Mucosa of descending colon (tissue), 3 donors: ENCODE measurements around the gene DNAH8. TPM values are rescaled to one million over a fixed set of nuclear protein-coding genes. Genes with fewer than 3 reads are reported as not detected.
"Not testable (repeated sequence)": the region's sequence is repeated elsewhere in the genome, so short reads cannot be mapped to it uniquely, and the experiment has no call there.

Experiments
- ATAC-seq: fragments of 200-7000 bp; cut with Tn5 transposase; one replicate; pipeline ENCODE4 v1.9.1; 2020; ENCODE audit warnings: mild to moderate bottlenecking, moderate library complexity
- DNase-seq, 3 donors: peaks; one replicate each; pipeline ENCODE4 v3.0.0-alpha.2; 2020
- H3K36me3 ChIP-seq: fragments of 200-600 bp; one replicate; pipeline ENCODE4 v1.8.0; 2021; ENCODE audit warnings: low read depth, mild to moderate bottlenecking
- H3K4me1 ChIP-seq: fragments of 200-600 bp; one replicate; pipeline ENCODE4 v1.8.0; 2021; ENCODE audit warnings: low read depth, mild to moderate bottlenecking
- H3K4me3 ChIP-seq: fragments of 200-600 bp; one replicate; pipeline ENCODE4 v1.8.0; 2021; ENCODE audit warnings: mild to moderate bottlenecking
- H3K9me3 ChIP-seq: fragments of 200-600 bp; one replicate; pipeline ENCODE4 v1.8.0; 2021; ENCODE audit warnings: mild to moderate bottlenecking
- CTCF ChIP-seq: fragments of 200-600 bp; IDR thresholded peaks from one replicate; pipeline ENCODE4 v1.8.0; 2022; ENCODE audit warnings: antibody characterized with exemption, mild to moderate bottlenecking
- intact Hi-C, 2 donors: fragments of 100-400 bp; cut with DNase I in 1 of 2; cut with micrococcal nuclease in 1 of 2; formaldehyde crosslinking; loops; one replicate each; pipeline versions ENCODE4 v1.11.0 to v1.11.1; 2022; cut with DNase I, micrococcal nuclease
- total RNA-seq, 3 donors: library from RNA; stranded (reverse); fragmentation: NEBNext Ultra II Directional in 2 of 3; extraction: Animal tissue kit (Norgen Biotek cat#: 25700) in 2 of 3; gene quantifications; one replicate each; pipeline versions ENCODE4 v1.2.1 to v1.2.4, GENCODE V29; 2021 to 2023
- donor health status: DM: no; HTN: no; CAD: no; lungs with moderate emphysema.
- donor health status: DM: no; HTN: no; CAD: no.
- donor health status: DM: no; HTN: yes; CAD: no.

Gene DNAH8
- total RNA-seq, 3 donors from 2014 or later, result 0.03 TPM; not detected in 1

- no peak overlapping the region for H3K4me3 ChIP-seq
- no peaks in the 10 kb centered on the region for H3K4me1 ChIP-seq
- intact Hi-C loops, result no loop called here
- no peak for TF ChIP-seq CTCF
- DNase-seq, result no peak
- ATAC-seq, result no peak
- H3K36me3 ChIP-seq, result no peaks in the 10 kb centered on the region
- no peaks in the 10 kb centered on the region for H3K9me3 ChIP-seq
Measured at GRCh38 chr6:38907264-38907663, 192.2 kb downstream of the DNAH8 start.

DNA sequence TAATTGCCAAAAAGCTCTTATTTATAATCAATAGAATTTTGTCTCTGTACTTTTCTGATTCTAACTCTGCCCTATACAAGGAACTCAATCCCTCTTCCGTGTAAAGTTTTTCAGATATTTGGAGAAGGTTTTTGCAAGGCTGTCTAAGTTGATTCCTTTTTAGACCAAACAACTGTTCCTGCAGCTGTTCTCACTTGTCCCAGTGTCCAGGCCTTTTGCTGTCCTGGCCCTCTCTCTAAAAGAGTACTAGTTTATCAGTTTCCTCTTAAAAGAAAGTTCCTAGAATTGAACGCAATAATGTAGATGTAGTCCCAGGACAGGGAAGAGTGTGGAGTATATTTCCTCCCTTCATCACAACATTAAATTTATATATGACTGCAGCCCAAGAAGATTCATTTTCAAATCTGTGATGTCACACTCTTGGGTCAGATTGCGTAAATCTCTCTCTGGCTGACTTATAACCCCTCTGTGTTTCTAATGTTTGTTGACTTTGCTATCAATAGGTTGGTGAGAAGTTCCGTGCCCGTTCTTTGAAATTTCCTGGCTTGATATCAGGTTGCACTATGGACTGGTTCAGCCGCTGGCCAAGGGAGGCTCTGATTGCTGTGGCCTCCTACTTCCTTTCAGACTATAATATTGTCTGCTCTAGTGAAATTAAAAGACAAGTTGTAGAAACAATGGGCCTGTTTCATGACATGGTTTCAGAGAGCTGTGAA, 194.1 kb downstream of the DNAH8 start:
- H3K4me1 ChIP-seq, result no peaks in the 10 kb centered on the region
- no peak for TF ChIP-seq CTCF
- peak; percentile 49 for ATAC-seq
- H3K36me3 ChIP-seq, result no peaks in the 10 kb centered on the region
- intact Hi-C loops, result no loop called here
- no peak overlapping the region for H3K4me3 ChIP-seq
- DNase-seq, result peak in 1 of 3 donors; percentile 2
- H3K9me3 ChIP-seq, result no peaks in the 10 kb centered on the region

DNA sequence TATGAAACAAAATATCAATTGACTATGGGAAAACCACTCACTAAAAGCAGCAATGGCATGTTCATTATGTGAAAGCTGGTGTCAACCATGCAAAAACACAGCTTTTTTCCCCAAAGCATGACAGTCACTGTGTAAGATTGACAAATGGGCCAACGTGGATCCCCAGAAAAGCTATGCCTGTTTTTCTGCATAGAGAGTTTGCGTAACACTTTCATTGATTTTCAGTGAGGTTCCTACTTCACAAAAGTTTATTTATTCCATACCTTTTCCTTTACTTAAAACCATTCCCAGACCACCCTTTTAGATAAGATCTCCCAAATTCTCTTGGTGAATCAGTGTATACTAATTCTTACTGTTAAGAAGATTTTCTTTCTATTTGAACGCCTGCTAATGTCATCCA, 195.1 kb downstream of the DNAH8 start:
- DNase-seq (no peak), ATAC-seq (no peak)
- H3K4me1 ChIP-seq, result no peaks in the 10 kb centered on the region
- TF ChIP-seq CTCF, result no peak
- no peaks in the 10 kb centered on the region for H3K9me3 ChIP-seq
- H3K36me3 ChIP-seq, result no peaks in the 10 kb centered on the region
- H3K4me3 ChIP-seq, result no peak overlapping the region
- intact Hi-C loops, result no loop called here

GRCh38 chr6:38912378-38912777, 197.3 kb downstream of the DNAH8 start:
- intact Hi-C loops, result no loop called here

DNA sequence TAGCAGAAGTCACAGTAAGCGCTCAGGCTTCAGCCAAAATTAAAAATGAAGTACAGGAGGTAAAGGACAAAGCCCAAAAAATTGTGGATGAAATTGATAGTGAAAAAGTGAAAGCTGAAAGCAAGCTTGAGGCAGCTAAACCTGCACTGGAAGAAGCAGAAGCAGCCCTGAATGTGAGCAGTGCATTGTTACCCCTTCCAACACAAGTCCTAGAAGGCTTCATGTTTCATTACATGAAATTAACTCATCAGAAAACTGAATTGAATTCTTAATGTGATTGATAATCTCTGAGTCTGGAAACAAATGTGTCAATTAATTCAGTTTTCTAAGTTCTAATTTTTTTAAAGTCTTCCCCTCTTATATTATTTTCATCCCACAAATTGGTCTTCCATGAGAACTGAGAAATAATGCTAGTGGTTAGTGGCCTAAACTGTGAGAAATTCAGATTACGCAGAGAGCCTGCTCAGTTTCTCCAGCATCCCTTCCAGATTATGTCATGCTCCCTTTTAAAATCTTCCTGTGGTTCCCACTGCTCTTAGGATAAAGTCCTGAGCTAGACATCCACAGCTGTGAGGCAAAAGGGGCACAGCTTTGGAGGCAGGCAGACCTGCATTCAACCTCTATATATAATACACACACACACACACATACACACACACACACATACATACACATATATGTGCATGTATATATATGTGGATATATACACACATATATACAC, 200.3 kb downstream of the DNAH8 start:
- DNase-seq (no peak), ATAC-seq (no peak)
- Histone ChIP-seq H3K4me3 (no peak overlapping the region), H3K4me1 (no peaks in the 10 kb centered on the region), H3K9me3 (no peaks in the 10 kb centered on the region), H3K36me3 (no peaks in the 10 kb centered on the region)
- intact Hi-C loops, result no loop called here
- TF ChIP-seq CTCF, result no peak

More at GRCh38 chr6:38912378-38912777, 197.3 kb downstream of the DNAH8 start:
- Histone ChIP-seq H3K36me3 (no peaks in the 10 kb centered on the region), H3K4me3 (no peak overlapping the region), H3K9me3 (no peaks in the 10 kb centered on the region), H3K4me1 (no peaks in the 10 kb centered on the region)
- ATAC-seq (no peak), DNase-seq (no peak)
- TF ChIP-seq CTCF, result no peak

GRCh38 chr6:38921540-38921939, 206.4 kb downstream of the DNAH8 start:
- H3K4me1 ChIP-seq, H3K9me3 ChIP-seq, H3K36me3 ChIP-seq, intact Hi-C loops, DNase-seq, ATAC-seq, H3K4me3 ChIP-seq: not testable (repeated sequence)
